ENCODE results near the gene SKIL. TPM values are rescaled to one million over a fixed set of nuclear protein-coding genes. Genes with fewer than 3 reads are reported as not detected.

Gene SKIL
- 10 to 100 TPM; 30.1 to 46.6 (median 40.2) TPM for total RNA-seq
- 10 to 100 TPM in 2 of 3 donors, 1 to 10 TPM in 1; 7.3 to 15.9 (median 14.0) TPM for polyA plus RNA-seq
- long read RNA-seq, donor 1, full-length matches to known transcripts = 6 of 9 reads
- long read RNA-seq, donor 1, partial matches to known transcripts = 0 of 9 reads
- long read RNA-seq, donor 1, other reads (novel, unspliced or antisense) = 3 of 9 reads
- long read RNA-seq, donor 2, full-length matches to known transcripts = 3 of 9 reads
- long read RNA-seq, donor 2, partial matches to known transcripts = 2 of 9 reads
- long read RNA-seq, donor 2, other reads (novel, unspliced or antisense) = 4 of 9 reads

DNA sequence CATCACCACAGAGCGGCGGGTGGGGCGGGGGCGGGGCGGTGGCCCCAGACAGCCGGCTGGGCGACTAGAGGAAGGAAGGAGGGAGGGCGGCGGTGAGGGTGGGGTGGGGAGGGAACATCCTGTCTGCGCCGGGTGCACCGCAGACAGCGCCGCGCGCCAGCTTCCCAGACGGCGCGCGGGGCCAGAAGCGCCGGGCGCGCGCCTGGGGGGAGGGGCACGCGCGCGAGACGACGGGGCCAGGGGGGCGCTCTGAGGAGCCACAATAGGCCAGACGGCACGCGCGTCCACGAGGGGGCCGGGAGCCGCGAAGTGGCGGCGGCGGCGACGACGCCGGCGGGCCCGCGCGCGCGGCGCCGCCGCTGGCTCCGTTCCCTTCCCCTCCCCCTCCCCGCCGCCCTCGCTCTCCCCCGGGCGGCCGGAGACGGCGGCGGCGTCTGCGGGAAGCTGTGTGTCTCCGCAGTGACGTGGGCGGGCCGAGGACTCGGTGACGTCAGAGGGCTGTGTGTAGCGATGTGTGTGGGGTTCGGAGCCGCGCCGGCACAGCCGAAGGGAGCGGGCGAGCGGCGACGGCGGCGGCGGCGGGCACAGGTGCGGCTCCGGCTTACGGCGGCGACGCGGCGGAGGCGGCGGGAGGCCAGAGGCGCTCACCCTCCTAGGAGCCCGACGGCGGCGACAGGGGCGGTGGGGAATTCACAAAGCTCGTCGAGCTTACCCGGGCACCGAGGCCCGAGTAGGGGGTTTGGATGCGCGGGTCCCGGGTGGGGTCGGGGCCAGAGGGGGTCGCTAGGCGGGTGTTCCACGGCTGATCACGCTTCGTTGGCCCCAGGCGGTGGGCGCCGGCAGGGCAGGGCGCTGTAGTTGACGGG is at the start of gene SKIL:
Gene SKIL (plus strand): TSS at position 540 of the 866 bp plus-strand sequence. CDS start 2,617 bp downstream, outside the sequence.
- Histone ChIP-seq H3K9me3 (no peaks in the 10 kb centered on the region), H3K27ac (peak within 1 kb of the TSS; percentile 93), H3K27me3 (ENCODE audit: insufficient read depth in 3 of 3, low read length in 2 of 3) (no peaks in the 10 kb centered on the region), H3K4me1 (peaks cover 28% of the 10 kb centered on the region), H3K4me3 (peak within 1 kb of the TSS; percentile 82), H3K36me3 (ENCODE audit: insufficient read depth in 1 of 2, low read depth in 1 of 2) (peaks cover 0 to 12% of the 10 kb centered on the region in 2 donors)
- 0 to 1% (median 1%) methylated on average over 30 to 117 of the region's 124 CpGs for WGBS, 3 donors
- peak; percentile 85 to 88 (median 86) for ATAC-seq
- DNase-seq = peak; percentile 98 to 99
- intact Hi-C loops (cut with DNase I) = loop anchor here (5.0 to 10.0 kb wide), 4 partner anchors 40 to 593 kb away; partner anchors contain the start of genes PRKCI (in 2 of the 2), ACTRT3 (in 1 of the 2) and TERC (in 1 of the 2)
- peak; percentile 31 for TF ChIP-seq CTCF (IDR thresholded peaks at IDR 0.05)

DNA sequence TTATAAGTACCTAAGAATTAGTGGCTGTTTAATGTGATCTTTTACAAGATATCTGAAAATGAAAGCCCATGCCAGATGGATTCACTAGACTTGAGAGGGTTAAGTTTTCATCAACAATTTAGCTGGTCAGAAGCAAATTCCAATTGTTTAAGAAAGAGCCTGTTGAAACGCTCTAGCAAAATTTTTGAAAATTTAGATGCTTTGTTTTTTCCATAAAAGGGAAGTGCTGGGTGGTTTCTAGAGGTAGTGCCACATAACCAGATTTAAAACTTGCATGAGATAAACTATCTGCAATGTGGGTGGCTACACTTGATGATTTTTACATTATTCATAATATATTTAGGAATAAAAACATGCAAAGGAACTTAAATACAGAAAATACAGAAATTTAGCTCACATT is 48.5 kb upstream of the SKIL start:
- Histone ChIP-seq H3K4me3 (no peak overlapping the region), H3K4me1 (no peaks in the 10 kb centered on the region), H3K27ac (no peak overlapping the region), H3K9me3 (no peaks in the 10 kb centered on the region), H3K36me3 (ENCODE audit: insufficient read depth in 1 of 2, low read depth in 1 of 2) (peaks cover 0 to 13% of the 10 kb centered on the region in 2 donors), H3K27me3 (ENCODE audit: insufficient read depth in 3 of 3, low read length in 2 of 3) (no peaks in the 10 kb centered on the region)
- DNase-seq = no peak
- intact Hi-C loops (cut with DNase I) = loop anchor here in 1 of 2 donors (2.0 kb wide), 1 partner anchor 504 kb away; no protein-coding TSS in a partner anchor
- ATAC-seq = no peak
- TF ChIP-seq CTCF (IDR thresholded peaks at IDR 0.05) = no peak
- WGBS, 3 donors = 58 to 66% (median 60%) methylated on average over 1 of the region's 1 CpG

- Histone ChIP-seq H3K4me3 (no peak overlapping the region), H3K9me3 (no peaks in the 10 kb centered on the region), H3K27ac (no peak overlapping the region), H3K36me3 (ENCODE audit: insufficient read depth in 1 of 2, low read depth in 1 of 2) (no peaks in the 10 kb centered on the region), H3K4me1 (no peaks in the 10 kb centered on the region), H3K27me3 (ENCODE audit: insufficient read depth in 3 of 3, low read length in 2 of 3) (no peaks in the 10 kb centered on the region)
- no peak for ATAC-seq
- WGBS, 3 donors = 67 to 75% (median 69%) methylated on average over 3 of the region's 3 CpGs
- no peak for TF ChIP-seq CTCF (IDR thresholded peaks at IDR 0.05)
- intact Hi-C loops (cut with DNase I) = loop anchor here (5.0 to 10.0 kb wide), 2 partner anchors 39 to 497 kb away; partner anchors contain the start of gene SKIL (in 1 of the 2)
- DNase-seq = no peak
Measured at GRCh38 chr3:170317954-170318353, 39.6 kb upstream of the SKIL start.

- intact Hi-C loops (cut with DNase I) = loop anchor here in 1 of 2 donors (10.0 kb wide), 1 partner anchor 374 kb away; no protein-coding TSS in a partner anchor
- Histone ChIP-seq H3K36me3 (ENCODE audit: insufficient read depth in 1 of 2, low read depth in 1 of 2) (no peaks in the 10 kb centered on the region), H3K4me1 (no peaks in the 10 kb centered on the region), H3K27ac (no peak overlapping the region), H3K27me3 (ENCODE audit: insufficient read depth in 3 of 3, low read length in 2 of 3) (no peaks in the 10 kb centered on the region), H3K4me3 (no peak overlapping the region), H3K9me3 (no peaks in the 10 kb centered on the region)
- WGBS, 3 donors = 65 to 77% (median 66%) methylated on average over 7 of the region's 7 CpGs
- no peak for TF ChIP-seq CTCF (IDR thresholded peaks at IDR 0.05)
- DNase-seq = no peak
- ATAC-seq = no peak
Measured at GRCh38 chr3:170320461-170321121, 36.9 kb upstream of the SKIL start.

Data from psoas muscle (tissue), 8 donors.